H9 (cell line): Measurements from ENCODE around the gene ADH5. TPM values are rescaled to one million over a fixed set of nuclear protein-coding genes. Genes with fewer than 3 reads are reported as not detected.

Experiments used
- DNase-seq: peaks from one replicate; pipeline ENCODE4 v3.0.0-alpha.2; 2017
- H2AFZ ChIP-seq: one replicate; pipeline ENCODE4 v1.6.1; 2013; ENCODE audit warnings: mild to moderate bottlenecking, low read length, control low read depth, moderate library complexity
- H2AK5ac ChIP-seq: 2 replicates; pipeline ENCODE4 v1.6.1; 2013; ENCODE audit warnings: low read length, control low read depth, mixed read lengths; ENCODE audit not compliant: insufficient read length
- H2BK120ac ChIP-seq: one replicate; pipeline ENCODE4 v1.6.1; 2013; ENCODE audit warnings: low read depth, mild to moderate bottlenecking, low read length, control low read depth, inconsistent platforms; ENCODE audit not compliant: poor library complexity, severe bottlenecking
- H2BK12ac ChIP-seq: 2 replicates; pipeline ENCODE4 v1.6.1; 2013; ENCODE audit warnings: low read length, control low read depth, mixed read lengths, low read depth; ENCODE audit not compliant: insufficient read length
- H2BK15ac ChIP-seq: 2 replicates; pipeline ENCODE4 v1.6.1; 2013; ENCODE audit warnings: low read depth, low read length, control low read depth
- H2BK20ac ChIP-seq: one replicate; pipeline ENCODE4 v1.6.1; 2013; ENCODE audit warnings: low read depth, mild to moderate bottlenecking, low read length, control low read depth, inconsistent platforms; ENCODE audit not compliant: poor library complexity, severe bottlenecking
- H2BK5ac ChIP-seq: 2 replicates; pipeline ENCODE4 v1.6.1; 2013; ENCODE audit warnings: low read length, control low read depth, mixed read lengths; ENCODE audit not compliant: insufficient read length
- H3K14ac ChIP-seq: 2 replicates; pipeline ENCODE4 v1.6.1; 2013; ENCODE audit warnings: low read length, control low read depth; ENCODE audit not compliant: insufficient read depth
- H3K18ac ChIP-seq: 2 replicates; pipeline ENCODE4 v1.6.1; 2013; ENCODE audit warnings: low read depth, mild to moderate bottlenecking, mixed read lengths, low read length, control low read depth; ENCODE audit not compliant: insufficient read length
- H3K23ac ChIP-seq: 2 replicates; pipeline ENCODE4 v1.6.1; 2013; ENCODE audit warnings: low read length, control low read depth, mixed read lengths, low read depth; ENCODE audit not compliant: insufficient read length
- H3K23me2 ChIP-seq: 2 replicates; pipeline ENCODE4 v1.6.1; 2013; ENCODE audit warnings: low read depth, mild to moderate bottlenecking, mixed read lengths, low read length, control low read depth; ENCODE audit not compliant: insufficient read length, poor library complexity, severe bottlenecking
- H3K27ac ChIP-seq: 2 replicates; pipeline ENCODE4 v1.5.1; 2013; ENCODE audit warnings: low read length, control low read depth, mixed read lengths, low read depth; ENCODE audit not compliant: insufficient read length
- H3K27me3 ChIP-seq: 2 replicates; pipeline ENCODE4 v1.6.1; 2013; ENCODE audit warnings: low read length, control low read depth, inconsistent platforms; ENCODE audit not compliant: insufficient read depth
- H3K4ac ChIP-seq: 2 replicates; pipeline ENCODE4 v1.6.1; 2013; ENCODE audit warnings: low read depth, mild to moderate bottlenecking, control low read depth, inconsistent platforms, low read length, moderate library complexity
- H3K4me1 ChIP-seq: 2 replicates; pipeline ENCODE4 v1.6.1; 2013; ENCODE audit warnings: low read length, control low read depth, inconsistent platforms; ENCODE audit not compliant: insufficient read depth
- H3K4me2 ChIP-seq: 2 replicates; pipeline ENCODE4 v1.6.1; 2013; ENCODE audit warnings: low read length, control low read depth, mixed read lengths; ENCODE audit not compliant: insufficient read length, insufficient read depth
- H3K56ac ChIP-seq: 2 replicates; pipeline ENCODE4 v1.6.1; 2013; ENCODE audit warnings: low read depth, mild to moderate bottlenecking, mixed read lengths, low read length, control low read depth; ENCODE audit not compliant: insufficient read length
- H3K79me1 ChIP-seq: 2 replicates; pipeline ENCODE4 v1.6.1; 2013; ENCODE audit warnings: low read depth, mild to moderate bottlenecking, moderate library complexity, low read length, control low read depth, inconsistent platforms; ENCODE audit not compliant: insufficient read depth, poor library complexity, severe bottlenecking
- H3K79me2 ChIP-seq: 2 replicates; pipeline ENCODE4 v1.6.1; 2013; ENCODE audit warnings: low read length, control low read depth, inconsistent platforms; ENCODE audit not compliant: insufficient read depth
- H3K9ac ChIP-seq: 2 replicates; pipeline ENCODE4 v1.6.1; 2013; ENCODE audit warnings: low read length, control low read depth, mixed read lengths; ENCODE audit not compliant: insufficient read length; ENCODE audit errors: extremely low read depth
- H3K9me3 ChIP-seq: one replicate; pipeline ENCODE4 v1.6.1; 2013; ENCODE audit warnings: low read depth, low read length, inconsistent platforms; ENCODE audit not compliant: control insufficient read depth
- H3T11ph ChIP-seq: one replicate; pipeline ENCODE4 v1.6.1; 2013; ENCODE audit warnings: mild to moderate bottlenecking, low read length, control low read depth, inconsistent platforms
- H4K20me1 ChIP-seq: one replicate; pipeline ENCODE4 v1.6.1; 2013; ENCODE audit not compliant: control insufficient read depth, insufficient read length, insufficient read depth
- H4K5ac ChIP-seq: 2 replicates; pipeline ENCODE4 v1.6.1; 2013; ENCODE audit warnings: low read depth, mild to moderate bottlenecking, mixed read lengths, low read length, control low read depth; ENCODE audit not compliant: insufficient read length
- H4K8ac ChIP-seq: replicated peaks from 2 replicates; pipeline ENCODE4 v1.6.1; 2013; ENCODE audit warnings: low read length, control low read depth, mixed read lengths, low read depth; ENCODE audit not compliant: insufficient read length
- H4K91ac ChIP-seq: 2 replicates; pipeline ENCODE4 v1.6.1; 2013; ENCODE audit warnings: low read depth, mild to moderate bottlenecking, moderate library complexity, mixed read lengths, low read length, control low read depth; ENCODE audit not compliant: insufficient read length
- H3K27ac Mint-ChIP-seq, 3 experiments: 2 replicates in 2 of 3; 3 replicates in 1 of 3; pipeline ENCODE4 v1.8.0; 2020 to 2021; ENCODE audit warnings: mixed read lengths in 3 of 3, mild to moderate bottlenecking in 1 of 3, moderate library complexity in 1 of 3
- H3K27me3 Mint-ChIP-seq: 2 replicates; pipeline ENCODE4 v1.8.0; 2021; ENCODE audit warnings: low read depth, mild to moderate bottlenecking, moderate library complexity, mixed read lengths
- H3K36me3 Mint-ChIP-seq, 3 experiments: 2 replicates in 2 of 3; 3 replicates in 1 of 3; pipeline ENCODE4 v1.8.0; 2020 to 2021; ENCODE audit warnings: low read depth in 3 of 3, mixed read lengths in 3 of 3; ENCODE audit not compliant: insufficient read depth in 1 of 3
- H3K4me1 Mint-ChIP-seq, 2 experiments: 2 replicates each; pipeline ENCODE4 v1.8.0; 2020; ENCODE audit warnings: mixed read lengths in 2 of 2
- H3K4me3 Mint-ChIP-seq, 2 experiments: 2 replicates in 1 of 2; 3 replicates in 1 of 2; pipeline ENCODE4 v1.8.0; 2020 to 2021; ENCODE audit warnings: mild to moderate bottlenecking in 2 of 2, mixed read lengths in 2 of 2, moderate library complexity in 1 of 2
- H3K9me3 Mint-ChIP-seq, 2 experiments: 2 replicates in 1 of 2; 3 replicates in 1 of 2; pipeline ENCODE4 v1.8.0; 2020; ENCODE audit warnings: mild to moderate bottlenecking in 2 of 2, mixed read lengths in 2 of 2, moderate library complexity in 1 of 2
- WGBS: extraction: QIAGEN DNeasy Blood & Tissue Kit; methylation state at CpG from one replicate; pipeline ENCODE4 v1.1.7; 2013; ENCODE audit warnings: missing lambda C conversion rate, low lambda C conversion rate, mixed read lengths; ENCODE audit not compliant: insufficient read length; ENCODE audit errors: extremely low coverage; 5-methylcytosine and 5-hydroxymethylcytosine counted together
- total RNA-seq: library from RNA; stranded (reverse); gene quantifications from 2 replicates; pipeline ENCODE4 v1.2.1, GENCODE V29; 2021
- TF ChIP-seq, protein P1 (sequence below): fragments of 200-600 bp; sonication (generic); conservative IDR thresholded peaks from 3 replicates; pipeline ENCODE4 v1.8.0; 2021; ENCODE audit warnings: antibody characterized with exemption, mild to moderate bottlenecking

ADH5 gene
- total RNA-seq, 1 experiment from 2014 or later, result 284 TPM

DNA sequence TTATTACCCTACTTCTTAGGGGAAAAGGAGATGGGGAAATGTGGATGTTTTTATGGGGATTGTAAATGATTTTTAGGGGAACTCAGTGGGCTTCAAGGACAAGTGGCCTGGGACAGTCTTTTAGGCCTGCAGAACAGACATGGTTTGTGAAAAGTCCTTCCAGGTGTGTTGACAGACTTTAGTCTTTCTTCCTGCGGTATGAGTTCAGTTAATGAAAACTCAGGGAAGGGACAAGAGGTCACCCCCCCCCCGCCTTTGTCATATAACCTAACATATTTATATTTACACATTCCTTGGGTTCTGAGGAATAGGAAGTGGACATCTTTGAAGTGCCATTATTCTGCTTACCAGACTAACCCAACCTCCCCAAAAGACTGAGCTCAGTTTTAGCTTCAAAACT lies 61.3 kb downstream of the ADH5 start:
- Mint-ChIP-seq H3K4me1 (peaks cover 48 to 57% of the 10 kb centered on the region in 2 experiments), H3K27me3 (no peaks in the 10 kb centered on the region), H3K9me3 (peaks cover 0 to 6% of the 10 kb centered on the region in 2 experiments; a peak in 2 of 5 replicates), H3K27ac (no peak overlapping the region; a peak in 1 of 7 replicates), H3K36me3 (peaks cover 9 to 15% (median 13%) of the 10 kb centered on the region in 3 experiments; a peak in 6 of 7 replicates), H3K4me3 (no peak overlapping the region)
- Histone ChIP-seq H2BK5ac (no peak overlapping the region), H3K4me2 (no peak overlapping the region), H3K14ac (no peak overlapping the region), H3K23ac (no peak overlapping the region), H3T11ph (no peak overlapping the region), H3K4me1 (peaks cover 7% of the 10 kb centered on the region; the same call in 1 of the 2 replicates), H3K9me3 (no peaks in the 10 kb centered on the region), H3K79me2 (peaks cover 36% of the 10 kb centered on the region; the same call in 1 of the 2 replicates), H2BK15ac (no peak overlapping the region), H3K23me2 (no peaks in the 10 kb centered on the region), H2BK120ac (no peak overlapping the region), H3K18ac (no peak overlapping the region), H3K27me3 (no peaks in the 10 kb centered on the region), H4K20me1 (no peaks in the 10 kb centered on the region), H2AFZ (no peak overlapping the region), H4K5ac (no peak overlapping the region), H2AK5ac (no peak overlapping the region), H2BK12ac (no peak overlapping the region), H3K4ac (no peak overlapping the region), H3K27ac (no peak overlapping the region), H3K79me1 (peaks cover 3% of the 10 kb centered on the region), H3K9ac (no peak overlapping the region), H4K8ac (no peak overlapping the region), H4K91ac (no peak overlapping the region), H2BK20ac (no peak overlapping the region), H3K56ac (no peak overlapping the region)
- TF ChIP-seq, protein P1, sequence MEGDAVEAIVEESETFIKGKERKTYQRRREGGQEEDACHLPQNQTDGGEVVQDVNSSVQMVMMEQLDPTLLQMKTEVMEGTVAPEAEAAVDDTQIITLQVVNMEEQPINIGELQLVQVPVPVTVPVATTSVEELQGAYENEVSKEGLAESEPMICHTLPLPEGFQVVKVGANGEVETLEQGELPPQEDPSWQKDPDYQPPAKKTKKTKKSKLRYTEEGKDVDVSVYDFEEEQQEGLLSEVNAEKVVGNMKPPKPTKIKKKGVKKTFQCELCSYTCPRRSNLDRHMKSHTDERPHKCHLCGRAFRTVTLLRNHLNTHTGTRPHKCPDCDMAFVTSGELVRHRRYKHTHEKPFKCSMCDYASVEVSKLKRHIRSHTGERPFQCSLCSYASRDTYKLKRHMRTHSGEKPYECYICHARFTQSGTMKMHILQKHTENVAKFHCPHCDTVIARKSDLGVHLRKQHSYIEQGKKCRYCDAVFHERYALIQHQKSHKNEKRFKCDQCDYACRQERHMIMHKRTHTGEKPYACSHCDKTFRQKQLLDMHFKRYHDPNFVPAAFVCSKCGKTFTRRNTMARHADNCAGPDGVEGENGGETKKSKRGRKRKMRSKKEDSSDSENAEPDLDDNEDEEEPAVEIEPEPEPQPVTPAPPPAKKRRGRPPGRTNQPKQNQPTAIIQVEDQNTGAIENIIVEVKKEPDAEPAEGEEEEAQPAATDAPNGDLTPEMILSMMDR, result no peak
- no CpG with 5 or more reads among the region's 2 CpGs for WGBS
- no peak for DNase-seq
